ENCODE data around the gene ALG9. TPM values are rescaled to one million over a fixed set of nuclear protein-coding genes. Genes with fewer than 3 reads are reported as not detected.
"Not testable (repeated sequence)": the region's sequence is repeated elsewhere in the genome, so short reads cannot be mapped to it uniquely, and the experiment has no call there.

Gene ALG9
- total RNA-seq, 2 donors from 2014 or later: 25.9 to 60.3 TPM

DNA sequence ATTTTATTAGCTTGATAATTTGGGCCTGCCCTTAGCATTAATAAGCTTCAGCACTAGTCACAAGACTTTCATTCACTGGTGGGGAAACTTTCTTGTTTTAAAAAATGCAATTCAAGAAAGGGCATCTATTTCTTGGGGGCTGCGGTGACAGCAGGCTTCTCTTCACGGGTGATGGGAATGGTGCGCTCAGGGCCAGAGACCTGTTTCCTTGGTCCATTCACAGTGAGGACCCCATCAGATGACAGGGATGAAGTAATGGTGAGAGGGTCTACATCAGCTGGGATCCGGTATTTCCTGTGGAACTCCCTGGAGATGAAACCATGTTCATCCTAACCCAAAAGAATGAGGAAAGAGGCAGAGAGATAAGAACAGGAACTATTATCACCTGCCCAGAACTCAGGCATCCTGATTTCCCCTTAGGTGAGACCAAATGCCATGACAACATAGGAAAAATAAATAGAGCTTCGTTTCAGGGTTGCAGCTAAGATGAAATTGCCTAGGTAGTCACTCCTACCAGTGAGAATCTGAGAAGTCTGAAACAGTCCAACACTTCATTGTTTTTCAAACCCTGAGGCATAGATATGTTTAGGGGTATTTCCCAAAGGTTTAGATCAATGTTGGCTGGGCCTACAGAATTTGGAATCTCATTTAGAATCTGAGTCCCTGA lies 37.4 kb upstream of the ALG9 start:
- DNase-seq (no peak), ATAC-seq (no peak)
- intact Hi-C loops (cut with DNase I): no loop called here
- Histone ChIP-seq H3K27ac (peak overlapping the region in 1 of 4 donors; percentile 10), H3K27me3 (no peaks in the 10 kb centered on the region), H3K36me3 (replicated peaks in 1 of 2; ENCODE audit: insufficient read depth in 1 of 2, low read depth in 2 of 2) (no peaks in the 10 kb centered on the region), H3K9me3 (no peaks in the 10 kb centered on the region), H3K4me1 (peaks cover 35% of the 10 kb centered on the region), H3K4me3 (no peak overlapping the region)
- TF ChIP-seq, protein P1, sequence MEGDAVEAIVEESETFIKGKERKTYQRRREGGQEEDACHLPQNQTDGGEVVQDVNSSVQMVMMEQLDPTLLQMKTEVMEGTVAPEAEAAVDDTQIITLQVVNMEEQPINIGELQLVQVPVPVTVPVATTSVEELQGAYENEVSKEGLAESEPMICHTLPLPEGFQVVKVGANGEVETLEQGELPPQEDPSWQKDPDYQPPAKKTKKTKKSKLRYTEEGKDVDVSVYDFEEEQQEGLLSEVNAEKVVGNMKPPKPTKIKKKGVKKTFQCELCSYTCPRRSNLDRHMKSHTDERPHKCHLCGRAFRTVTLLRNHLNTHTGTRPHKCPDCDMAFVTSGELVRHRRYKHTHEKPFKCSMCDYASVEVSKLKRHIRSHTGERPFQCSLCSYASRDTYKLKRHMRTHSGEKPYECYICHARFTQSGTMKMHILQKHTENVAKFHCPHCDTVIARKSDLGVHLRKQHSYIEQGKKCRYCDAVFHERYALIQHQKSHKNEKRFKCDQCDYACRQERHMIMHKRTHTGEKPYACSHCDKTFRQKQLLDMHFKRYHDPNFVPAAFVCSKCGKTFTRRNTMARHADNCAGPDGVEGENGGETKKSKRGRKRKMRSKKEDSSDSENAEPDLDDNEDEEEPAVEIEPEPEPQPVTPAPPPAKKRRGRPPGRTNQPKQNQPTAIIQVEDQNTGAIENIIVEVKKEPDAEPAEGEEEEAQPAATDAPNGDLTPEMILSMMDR (IDR thresholded peaks at IDR 0.05): no peak
- TF ChIP-seq POLR2A (IDR thresholded peaks at IDR 0.05): no peak
- 73 to 81% methylated on average over 5 of the region's 5 CpGs for WGBS, 2 donors

DNA sequence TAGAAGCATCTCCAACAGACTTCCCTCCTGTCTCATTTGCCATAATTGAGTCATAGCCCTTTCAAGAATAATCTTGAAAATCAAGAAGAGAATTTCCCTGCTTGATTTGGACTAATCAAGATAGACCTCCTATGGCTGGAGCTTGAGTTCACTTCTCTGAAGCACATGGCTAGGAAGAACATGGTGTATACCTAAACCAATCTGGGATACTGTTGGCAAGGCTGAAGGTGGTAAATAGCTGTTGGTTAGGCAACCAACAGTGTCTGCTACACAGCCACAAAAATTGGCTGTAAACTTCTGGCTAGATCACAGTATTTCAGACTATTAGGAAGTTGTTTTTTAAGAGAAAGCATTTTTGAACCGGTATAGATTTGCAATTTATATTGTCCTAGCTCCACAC lies 35.3 kb upstream of the ALG9 start:
- H3K36me3 ChIP-seq (replicated peaks in 1 of 2; ENCODE audit: insufficient read depth in 1 of 2, low read depth in 2 of 2): no peaks in the 10 kb centered on the region
- no peaks in the 10 kb centered on the region for H3K9me3 ChIP-seq
- H3K4me1 ChIP-seq: peaks cover 17% of the 10 kb centered on the region
- no peaks in the 10 kb centered on the region for H3K27me3 ChIP-seq
- DNase-seq: no peak
- no peak overlapping the region for H3K4me3 ChIP-seq
- no peak for ATAC-seq
- WGBS, 2 donors: 69 to 70% methylated on average over 1 of the region's 1 CpG
- no peak overlapping the region for H3K27ac ChIP-seq
- TF ChIP-seq POLR2A (IDR thresholded peaks at IDR 0.05): no peak
- TF ChIP-seq, protein P1 (IDR thresholded peaks at IDR 0.05): no peak
- intact Hi-C loops (cut with DNase I): no loop called here

DNA sequence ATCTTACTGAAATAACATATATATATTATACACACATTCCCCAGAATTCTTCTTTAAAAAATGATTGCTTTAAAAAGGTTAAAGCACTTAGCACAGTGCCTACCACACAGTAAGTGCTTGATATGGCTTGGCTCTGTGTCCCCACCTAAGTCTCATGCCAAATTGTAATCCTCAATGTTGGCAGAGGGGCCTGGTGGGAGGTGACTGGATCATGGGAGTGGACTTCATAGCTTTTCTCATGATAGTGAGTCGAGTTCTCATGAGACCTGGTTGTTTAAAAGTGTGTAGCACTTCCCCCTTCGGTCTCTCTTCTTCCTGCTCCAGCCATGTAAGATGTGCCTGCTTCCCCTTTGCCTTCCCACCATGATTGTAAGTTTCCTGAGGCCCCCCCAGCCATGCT lies 34.0 kb upstream of the ALG9 start:
- Histone ChIP-seq H3K27ac (no peak overlapping the region), H3K4me1 (peaks cover 5% of the 10 kb centered on the region), H3K4me3 (no peak overlapping the region), H3K36me3 (replicated peaks in 1 of 2; ENCODE audit: insufficient read depth in 1 of 2, low read depth in 2 of 2) (no peaks in the 10 kb centered on the region), H3K27me3 (no peaks in the 10 kb centered on the region), H3K9me3 (no peaks in the 10 kb centered on the region)
- ATAC-seq (no peak), DNase-seq (no peak)
- WGBS, 2 donors: 50 to 59% methylated on average over 2 of the region's 2 CpGs
- TF ChIP-seq POLR2A (IDR thresholded peaks at IDR 0.05): no peak
- TF ChIP-seq, protein P1 (IDR thresholded peaks at IDR 0.05): no peak
- intact Hi-C loops (cut with DNase I): no loop called here

DNA sequence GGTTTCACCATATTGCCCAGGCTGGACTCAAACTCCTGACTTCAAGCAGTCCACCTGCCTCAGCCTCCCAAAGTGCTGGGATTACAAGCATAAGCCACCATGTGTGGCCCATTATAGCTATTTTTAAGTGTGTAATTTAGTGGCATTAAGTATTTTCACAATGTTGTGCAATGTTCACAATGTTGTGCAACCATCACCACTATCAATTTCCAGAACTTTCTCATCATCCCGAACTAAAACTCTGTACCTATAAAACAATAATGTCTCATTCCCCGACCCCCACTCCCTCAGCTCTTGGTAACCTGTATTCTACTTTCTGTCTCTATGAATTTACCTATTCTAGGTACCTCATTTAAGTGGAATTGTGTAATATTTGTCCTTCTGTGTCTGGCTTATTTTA lies 15.5 kb upstream of the ALG9 start:
- Histone ChIP-seq H3K9me3 (no peaks in the 10 kb centered on the region), H3K4me1 (no peaks in the 10 kb centered on the region), H3K36me3 (replicated peaks in 1 of 2; ENCODE audit: insufficient read depth in 1 of 2, low read depth in 2 of 2) (no peaks in the 10 kb centered on the region), H3K27ac (no peak overlapping the region), H3K4me3 (no peak overlapping the region), H3K27me3 (no peaks in the 10 kb centered on the region)
- intact Hi-C loops (cut with DNase I): no loop called here
- no peak for DNase-seq
- WGBS, 2 donors: 85 to 91% methylated on average over 2 of the region's 2 CpGs
- no peak for TF ChIP-seq POLR2A (IDR thresholded peaks at IDR 0.05)
- TF ChIP-seq, protein P1 (IDR thresholded peaks at IDR 0.05): no peak
- ATAC-seq: no peak

DNA sequence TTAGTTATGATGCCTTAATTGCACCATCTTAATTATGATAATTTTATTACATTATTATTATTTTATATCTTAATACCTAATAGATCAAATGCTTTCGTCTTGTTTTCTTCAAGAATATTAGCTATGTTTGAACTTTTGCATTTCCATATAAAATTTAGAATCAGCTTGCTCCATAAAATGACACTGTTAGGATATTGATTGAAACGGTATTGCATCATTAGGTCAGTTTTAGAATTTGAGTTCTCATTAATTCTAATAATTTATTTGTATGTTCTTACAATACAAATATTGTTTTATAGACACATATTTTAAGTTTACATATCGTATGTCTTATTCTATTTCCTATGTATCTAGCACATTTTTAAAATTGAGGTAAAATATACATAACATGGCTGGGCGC lies 14.7 kb upstream of the ALG9 start:
- WGBS, 2 donors: 80 to 86% methylated on average over 4 of the region's 4 CpGs
- H3K27me3 ChIP-seq: no peaks in the 10 kb centered on the region
- H3K27ac ChIP-seq: no peak overlapping the region
- DNase-seq: no peak
- no peaks in the 10 kb centered on the region for H3K9me3 ChIP-seq
- H3K4me3 ChIP-seq: no peak overlapping the region
- TF ChIP-seq, protein P1 (IDR thresholded peaks at IDR 0.05): no peak
- TF ChIP-seq POLR2A (IDR thresholded peaks at IDR 0.05): no peak
- H3K4me1 ChIP-seq: no peaks in the 10 kb centered on the region
- no peak for ATAC-seq
- intact Hi-C loops (cut with DNase I): no loop called here
- no peaks in the 10 kb centered on the region for H3K36me3 ChIP-seq (replicated peaks in 1 of 2; ENCODE audit: insufficient read depth in 1 of 2, low read depth in 2 of 2)

DNA sequence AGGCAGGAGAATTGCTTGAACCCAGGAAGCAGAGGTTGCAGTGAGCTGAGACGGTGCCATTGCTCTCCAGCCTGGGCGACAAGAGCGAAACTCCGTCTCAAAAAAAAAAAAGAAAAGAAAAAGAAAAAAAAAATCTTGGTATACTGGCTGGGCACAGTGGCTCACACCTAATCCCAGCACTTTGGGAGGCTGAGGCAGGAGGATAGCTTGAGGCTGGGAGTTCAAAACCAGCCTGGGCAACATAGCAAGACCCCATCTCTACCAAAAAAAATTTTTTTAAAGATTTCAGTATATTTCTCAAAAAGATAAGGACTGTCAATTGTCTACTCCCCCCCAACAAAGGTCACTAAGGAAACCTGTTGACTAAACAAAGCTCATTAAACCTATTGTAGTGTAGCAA lies 13.7 kb upstream of the ALG9 start:
- 71 to 90% methylated on average over 4 of the region's 4 CpGs for WGBS, 2 donors
- H3K4me1 ChIP-seq; H3K27ac ChIP-seq; H3K4me3 ChIP-seq; ATAC-seq; intact Hi-C loops (cut with DNase I); H3K27me3 ChIP-seq; H3K36me3 ChIP-seq (replicated peaks in 1 of 2; ENCODE audit: insufficient read depth in 1 of 2, low read depth in 2 of 2); DNase-seq; H3K9me3 ChIP-seq: not testable (repeated sequence)

Measured in body of pancreas (tissue), 4 donors.